GM21723 (cell line): ENCODE data around the gene JKAMP.

Experiments used
- ATAC-seq: cut with Tn5 transposase; IDR thresholded peaks from one replicate; pipeline ENCODE4 v1.9.1; 2021; ENCODE audit warnings: mild to moderate bottlenecking, moderate library complexity; ENCODE audit not compliant: unreplicated experiment

Gene JKAMP

DNA sequence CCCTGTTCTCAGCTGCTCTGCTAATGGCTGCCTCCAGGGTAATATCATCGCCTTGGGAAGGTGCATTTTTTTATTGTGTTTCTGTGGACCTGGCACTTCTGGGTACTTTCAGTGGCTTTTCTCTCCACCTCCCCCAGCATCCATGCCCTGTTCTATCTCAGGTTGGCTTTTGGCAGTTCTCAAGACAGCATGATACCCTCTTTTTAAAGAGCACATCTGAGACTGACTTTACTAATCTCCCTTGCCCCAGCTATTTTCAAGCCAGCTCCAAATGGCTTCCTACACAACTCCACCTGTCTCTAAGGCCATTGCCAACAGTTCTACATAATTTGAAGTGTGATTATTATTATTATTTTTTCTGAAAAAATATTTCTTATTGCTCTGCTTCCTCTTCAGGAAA, 53.2 kb downstream of the JKAMP start:
- ATAC-seq = no peak

DNA sequence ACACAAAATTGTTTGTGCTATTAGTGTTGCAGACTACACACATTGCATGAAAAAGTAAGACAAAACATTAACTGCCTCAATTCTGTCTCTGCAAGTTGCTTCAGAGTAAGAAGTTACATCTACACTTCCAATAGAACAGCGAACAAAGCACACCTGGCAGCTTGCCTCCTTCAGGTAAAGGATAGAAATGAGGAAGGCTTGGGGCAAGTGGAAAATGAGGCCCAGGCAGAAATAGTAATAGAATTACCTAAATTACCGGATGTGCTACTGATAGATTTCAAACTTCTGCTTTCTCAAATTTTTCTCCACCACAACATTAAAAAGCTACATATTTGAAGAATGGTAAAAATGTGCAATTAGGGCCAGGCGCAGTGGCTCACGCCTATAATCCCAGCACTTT, 54.6 kb downstream of the JKAMP start:
- ATAC-seq = no peak

DNA sequence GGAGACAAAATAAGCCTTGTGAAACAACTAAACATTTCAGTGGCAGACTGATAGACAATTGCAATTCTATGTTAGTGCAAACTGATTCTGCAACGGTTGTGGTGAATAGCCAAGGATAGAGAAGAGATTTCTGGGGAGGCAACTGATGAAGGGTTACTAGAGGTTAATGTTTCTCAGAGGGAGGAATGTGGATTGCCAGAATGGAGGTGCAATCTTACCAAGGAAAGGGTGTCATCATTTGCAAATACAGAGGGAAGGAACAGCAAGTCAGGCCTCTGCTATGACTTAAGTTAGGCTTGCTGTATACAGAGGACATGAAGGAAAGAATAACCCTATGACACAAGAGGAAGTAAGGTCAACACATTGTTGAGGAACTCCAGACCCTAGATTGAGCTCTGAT, 56.5 kb downstream of the JKAMP start:
- no peak for ATAC-seq

DNA sequence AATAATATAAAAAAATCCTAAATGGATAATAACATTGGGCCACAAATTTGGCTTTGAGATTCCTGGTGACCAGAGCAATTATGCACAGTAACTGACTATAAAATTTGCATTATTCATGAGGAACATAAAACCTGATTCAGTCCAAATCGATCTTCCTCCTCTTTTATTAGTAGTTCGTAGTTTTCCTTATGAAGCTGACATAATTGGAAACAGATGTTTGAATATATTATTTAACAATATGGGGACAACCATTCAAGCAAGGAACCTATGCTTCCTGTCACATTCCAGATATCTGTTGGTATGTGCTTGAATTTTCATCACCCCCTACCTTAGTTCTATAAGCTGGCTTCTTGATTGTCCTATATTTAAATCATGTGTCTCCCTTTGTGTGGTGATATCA, 57.4 kb downstream of the JKAMP start:
- no peak for ATAC-seq

DNA sequence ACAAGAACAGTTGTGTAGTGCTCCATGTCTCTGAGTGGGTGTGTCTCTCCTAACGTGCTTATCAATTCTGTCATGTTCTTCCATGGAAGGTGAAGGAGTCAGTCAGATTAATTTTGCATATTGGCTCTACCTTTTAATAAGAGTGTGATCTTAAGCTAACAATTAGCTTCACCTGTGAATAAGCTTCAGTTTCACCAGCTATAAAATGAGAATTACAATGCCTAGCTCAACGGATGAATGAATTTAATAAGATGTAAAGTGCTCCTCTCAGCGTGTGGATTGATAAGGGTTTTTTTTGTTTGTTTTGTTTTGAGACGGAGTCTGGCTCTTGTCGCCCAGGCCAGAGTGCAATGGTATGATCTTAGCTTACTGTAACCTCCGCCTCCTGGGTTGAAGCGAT, 59.6 kb downstream of the JKAMP start:
- ATAC-seq = no peak

DNA sequence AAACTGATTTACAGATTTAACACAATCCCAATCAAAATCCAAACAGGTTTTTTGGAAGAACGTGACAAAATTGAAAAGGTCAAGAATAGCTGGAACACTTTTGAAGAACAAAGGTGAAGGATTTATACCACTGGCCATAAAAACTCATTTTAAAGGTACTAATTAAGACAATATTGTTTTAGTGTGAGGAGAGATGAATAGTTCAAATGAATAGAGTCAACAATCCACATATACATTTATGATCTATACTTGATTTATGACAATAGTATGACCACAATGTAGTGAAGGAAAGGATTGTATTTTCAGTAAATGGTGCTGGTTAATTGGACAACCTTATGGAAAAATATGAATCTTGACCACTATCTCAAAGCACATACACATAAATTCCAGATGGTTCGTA, 63.0 kb downstream of the JKAMP start:
- no peak for ATAC-seq
